ENCODE data around the gene FCN1.
A peak's percentile ranks its signal among the peaks of the same experiment; 100 is the strongest.

GRCh38 chr9:134936346-134937163 is 18.8 kb upstream of the FCN1 start:
- TF ChIP-seq CTCF (IDR thresholded peaks at IDR 0.05 in 2 of 3, conservative IDR thresholded peaks at IDR 0.05 in 1 of 3; ENCODE audit: control insufficient read depth in 2 of 3, extremely low read depth in 1 of 3, insufficient read depth in 1 of 3, low read depth in 3 of 3, low read length in 3 of 3) (no peak), EZH2 (IDR thresholded peaks at IDR 0.05; ENCODE audit: borderline replicate concordance, control insufficient read depth, low read depth, low read length) (peak; percentile 79; the same call in 1 of the 2 replicates), E2F8 (IDR thresholded peaks at IDR 0.05; ENCODE audit: low read depth, partially characterized antibody) (no peak), CREM (IDR thresholded peaks at IDR 0.05; ENCODE audit: low read depth) (peak; percentile 42; the same call in 1 of the 2 replicates), MLLT1 (IDR thresholded peaks at IDR 0.05) (peak; percentile 40; the same call in 1 of the 2 replicates), POLR2A (IDR thresholded peaks at IDR 0.05; ENCODE audit: low read depth, low read length) (peak; percentile 36; the same call in 1 of the 2 replicates), HSF1 (IDR thresholded peaks at IDR 0.05; ENCODE audit: low read depth, low read length) (no peak), USF2 (IDR thresholded peaks at IDR 0.05; ENCODE audit: borderline replicate concordance, low read depth, low read length) (no peak), RAD21 (IDR thresholded peaks at IDR 0.05; ENCODE audit: insufficient read depth, low read depth, low read length) (no peak), TARDBP (IDR thresholded peaks at IDR 0.05; ENCODE audit: borderline replicate concordance) (no peak)

Measured in GM12878 (cell line).